ENCODE data around the gene IFNA2. TPM values are rescaled to one million over a fixed set of nuclear protein-coding genes. Genes with fewer than 3 reads are reported as not detected.

Gene IFNA2
- total RNA-seq, 2 donors from 2014 or later, result not detected

DNA sequence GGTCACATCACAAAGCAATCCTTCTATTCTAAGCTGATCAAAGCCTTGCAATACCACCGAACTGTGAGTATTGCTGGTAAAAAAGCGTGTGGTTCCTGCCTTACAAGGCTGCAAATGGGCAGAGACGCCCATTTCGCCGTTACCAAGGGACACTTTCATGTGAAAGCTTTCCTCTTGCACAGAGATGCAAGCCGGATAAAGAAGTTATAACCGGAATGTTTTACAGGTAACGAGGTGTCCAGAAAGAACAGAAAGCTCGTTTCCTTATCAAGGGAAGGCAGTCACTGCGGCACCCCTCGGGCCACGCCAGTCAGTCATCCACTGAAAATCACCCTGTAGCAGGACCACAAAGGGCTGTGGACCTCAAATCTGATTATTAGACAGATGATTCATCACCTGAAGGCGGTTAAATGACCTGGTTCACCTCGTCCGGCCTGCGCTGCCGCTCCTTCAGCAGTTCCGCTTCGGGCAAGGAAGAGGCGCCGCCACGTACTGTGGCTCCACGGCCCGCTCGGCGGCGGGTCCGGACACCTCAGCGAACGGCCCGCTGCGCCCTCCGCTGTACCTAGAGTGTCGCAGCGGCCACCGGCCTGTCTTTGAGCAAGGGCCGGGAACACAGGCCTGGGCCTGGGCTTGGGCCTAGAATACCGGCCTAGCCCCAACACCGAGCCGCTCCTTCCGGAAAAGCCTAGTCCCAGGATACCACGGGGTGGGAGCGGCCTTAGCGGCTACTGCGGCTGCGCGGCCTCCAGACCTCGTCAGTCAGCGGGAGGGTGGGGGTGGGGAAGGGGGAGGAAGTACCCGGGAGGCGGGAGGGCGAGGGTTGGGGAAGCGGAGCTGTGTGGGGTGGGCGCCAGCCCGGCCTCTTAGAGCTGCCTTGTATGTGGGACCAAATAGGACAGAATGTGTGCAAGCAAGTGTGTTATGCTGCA, 50.2 kb downstream of the IFNA2 start, which contains the start of gene KLHL9:
Gene KLHL9 (minus strand): TSS at position 704 of the 932 bp plus-strand sequence. CDS start 545 bp downstream, at position 159.
- Histone ChIP-seq H3K27me3 (replicated peaks; ENCODE audit: insufficient read depth) (no peaks in the 10 kb centered on the region), H3K4me1 (ENCODE audit: control insufficient read depth in 1 of 2, low read depth in 2 of 2) (peaks cover 46 to 47% of the 10 kb centered on the region in 2 donors)

More for the DNA sequence above, 50.2 kb downstream of the IFNA2 start, which contains the start of gene KLHL9:
- TF ChIP-seq, protein P1, sequence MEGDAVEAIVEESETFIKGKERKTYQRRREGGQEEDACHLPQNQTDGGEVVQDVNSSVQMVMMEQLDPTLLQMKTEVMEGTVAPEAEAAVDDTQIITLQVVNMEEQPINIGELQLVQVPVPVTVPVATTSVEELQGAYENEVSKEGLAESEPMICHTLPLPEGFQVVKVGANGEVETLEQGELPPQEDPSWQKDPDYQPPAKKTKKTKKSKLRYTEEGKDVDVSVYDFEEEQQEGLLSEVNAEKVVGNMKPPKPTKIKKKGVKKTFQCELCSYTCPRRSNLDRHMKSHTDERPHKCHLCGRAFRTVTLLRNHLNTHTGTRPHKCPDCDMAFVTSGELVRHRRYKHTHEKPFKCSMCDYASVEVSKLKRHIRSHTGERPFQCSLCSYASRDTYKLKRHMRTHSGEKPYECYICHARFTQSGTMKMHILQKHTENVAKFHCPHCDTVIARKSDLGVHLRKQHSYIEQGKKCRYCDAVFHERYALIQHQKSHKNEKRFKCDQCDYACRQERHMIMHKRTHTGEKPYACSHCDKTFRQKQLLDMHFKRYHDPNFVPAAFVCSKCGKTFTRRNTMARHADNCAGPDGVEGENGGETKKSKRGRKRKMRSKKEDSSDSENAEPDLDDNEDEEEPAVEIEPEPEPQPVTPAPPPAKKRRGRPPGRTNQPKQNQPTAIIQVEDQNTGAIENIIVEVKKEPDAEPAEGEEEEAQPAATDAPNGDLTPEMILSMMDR (IDR thresholded peaks at IDR 0.05), result no peak
- peak within 1 kb of the TSS; percentile 87 for H3K4me3 ChIP-seq
- no peaks in the 10 kb centered on the region for H3K36me3 ChIP-seq
- no peaks in the 10 kb centered on the region for H3K9me3 ChIP-seq
- ATAC-seq (ENCODE audit: insufficient number of reproducible peaks, low FRiP score, low read depth) (peak; percentile 96), DNase-seq (ENCODE audit: low spot score) (peak; percentile 65)
- H3K27ac ChIP-seq, result peak within 1 kb of the TSS; percentile 82 to 85

Other genes starting within 250 kb of the IFNA2 start
- not detected for gene IFNW1, start 243.6 kb downstream of the IFNA2 start, total RNA-seq
- gene IFNA21, start 218.7 kb downstream of the IFNA2 start, total RNA-seq, result not detected
- gene IFNA4, start 197.8 kb downstream of the IFNA2 start, total RNA-seq, result not detected
- not detected for gene IFNA7, start 183.2 kb downstream of the IFNA2 start, total RNA-seq
- not detected for gene IFNA10, start 178.3 kb downstream of the IFNA2 start, total RNA-seq
- gene IFNA16, start 168.1 kb downstream of the IFNA2 start, total RNA-seq, result not detected
- gene IFNA17, start 157.2 kb downstream of the IFNA2 start, total RNA-seq, result not detected
- gene IFNA14, start 145.4 kb downstream of the IFNA2 start, total RNA-seq, result not detected
- gene IFNA5, start 80.1 kb downstream of the IFNA2 start, total RNA-seq, result 1 to 10 TPM in 1 of 2 donors, under 1 TPM in 1; 0.68 to 2.5 TPM
- 10 to 100 TPM; 14.9 to 23.4 TPM for gene KLHL9, start 50.0 kb downstream of the IFNA2 start, total RNA-seq
- not detected for gene IFNA6, start 34.5 kb downstream of the IFNA2 start, total RNA-seq
- not detected for gene IFNA13, start 17.3 kb downstream of the IFNA2 start, total RNA-seq
- not detected for gene IFNA8, start 23.7 kb upstream of the IFNA2 start, total RNA-seq
- gene IFNA1, start 55.0 kb upstream of the IFNA2 start, total RNA-seq, result not detected
- not detected for gene IFNE, start 96.9 kb upstream of the IFNA2 start, total RNA-seq